Measurements from ENCODE around the gene ZNF362.

DNA sequence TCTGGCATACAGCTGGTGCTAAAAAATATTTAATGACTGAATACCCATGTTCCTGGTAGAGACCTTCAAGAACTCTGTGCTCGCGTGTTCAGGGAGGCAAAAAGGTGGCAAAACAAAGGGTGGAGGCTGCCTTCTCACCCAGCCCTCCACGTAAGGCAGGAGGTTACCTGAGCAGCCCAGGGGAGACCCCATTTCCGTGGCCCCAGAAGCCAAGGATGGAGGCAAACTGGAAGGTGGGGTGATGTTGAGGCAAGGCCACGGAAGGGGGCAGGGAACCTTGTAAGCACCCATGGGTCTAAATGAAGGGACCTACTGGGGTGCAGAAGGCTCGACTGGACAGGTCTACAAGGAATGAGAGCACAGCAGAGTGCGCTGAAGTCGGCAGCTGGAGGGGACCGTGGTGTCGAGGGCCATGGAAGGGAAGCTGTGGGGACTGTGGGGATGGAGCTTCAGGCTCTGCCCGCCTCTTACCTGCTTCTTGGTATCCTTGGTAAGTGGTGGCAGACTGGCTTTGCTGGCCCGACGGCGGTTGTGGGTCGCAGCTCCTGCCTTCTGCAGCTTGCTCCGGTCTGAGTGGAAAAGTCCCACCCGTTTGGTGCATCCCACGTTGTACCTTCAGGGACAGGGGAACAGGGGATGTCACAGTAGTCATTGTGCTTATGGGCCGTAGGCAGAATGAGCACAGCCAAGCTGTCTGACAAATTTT is 73.5 kb downstream of the ZNF362 start:
- TF ChIP-seq, protein P1, sequence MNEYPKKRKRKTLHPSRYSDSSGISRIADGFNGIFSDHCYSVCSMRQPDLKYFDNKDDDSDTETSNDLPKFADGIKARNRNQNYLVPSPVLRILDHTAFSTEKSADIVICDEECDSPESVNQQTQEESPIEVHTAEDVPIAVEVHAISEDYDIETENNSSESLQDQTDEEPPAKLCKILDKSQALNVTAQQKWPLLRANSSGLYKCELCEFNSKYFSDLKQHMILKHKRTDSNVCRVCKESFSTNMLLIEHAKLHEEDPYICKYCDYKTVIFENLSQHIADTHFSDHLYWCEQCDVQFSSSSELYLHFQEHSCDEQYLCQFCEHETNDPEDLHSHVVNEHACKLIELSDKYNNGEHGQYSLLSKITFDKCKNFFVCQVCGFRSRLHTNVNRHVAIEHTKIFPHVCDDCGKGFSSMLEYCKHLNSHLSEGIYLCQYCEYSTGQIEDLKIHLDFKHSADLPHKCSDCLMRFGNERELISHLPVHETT (tag by site-specific recombination; IDR thresholded peaks at IDR 0.05) = no peak
- TF ChIP-seq, protein P2, sequence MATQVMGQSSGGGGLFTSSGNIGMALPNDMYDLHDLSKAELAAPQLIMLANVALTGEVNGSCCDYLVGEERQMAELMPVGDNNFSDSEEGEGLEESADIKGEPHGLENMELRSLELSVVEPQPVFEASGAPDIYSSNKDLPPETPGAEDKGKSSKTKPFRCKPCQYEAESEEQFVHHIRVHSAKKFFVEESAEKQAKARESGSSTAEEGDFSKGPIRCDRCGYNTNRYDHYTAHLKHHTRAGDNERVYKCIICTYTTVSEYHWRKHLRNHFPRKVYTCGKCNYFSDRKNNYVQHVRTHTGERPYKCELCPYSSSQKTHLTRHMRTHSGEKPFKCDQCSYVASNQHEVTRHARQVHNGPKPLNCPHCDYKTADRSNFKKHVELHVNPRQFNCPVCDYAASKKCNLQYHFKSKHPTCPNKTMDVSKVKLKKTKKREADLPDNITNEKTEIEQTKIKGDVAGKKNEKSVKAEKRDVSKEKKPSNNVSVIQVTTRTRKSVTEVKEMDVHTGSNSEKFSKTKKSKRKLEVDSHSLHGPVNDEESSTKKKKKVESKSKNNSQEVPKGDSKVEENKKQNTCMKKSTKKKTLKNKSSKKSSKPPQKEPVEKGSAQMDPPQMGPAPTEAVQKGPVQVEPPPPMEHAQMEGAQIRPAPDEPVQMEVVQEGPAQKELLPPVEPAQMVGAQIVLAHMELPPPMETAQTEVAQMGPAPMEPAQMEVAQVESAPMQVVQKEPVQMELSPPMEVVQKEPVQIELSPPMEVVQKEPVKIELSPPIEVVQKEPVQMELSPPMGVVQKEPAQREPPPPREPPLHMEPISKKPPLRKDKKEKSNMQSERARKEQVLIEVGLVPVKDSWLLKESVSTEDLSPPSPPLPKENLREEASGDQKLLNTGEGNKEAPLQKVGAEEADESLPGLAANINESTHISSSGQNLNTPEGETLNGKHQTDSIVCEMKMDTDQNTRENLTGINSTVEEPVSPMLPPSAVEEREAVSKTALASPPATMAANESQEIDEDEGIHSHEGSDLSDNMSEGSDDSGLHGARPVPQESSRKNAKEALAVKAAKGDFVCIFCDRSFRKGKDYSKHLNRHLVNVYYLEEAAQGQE (tag by site-specific recombination; IDR thresholded peaks at IDR 0.05) = no peak
- TF ChIP-seq BCL11A (tag by site-specific recombination; IDR thresholded peaks at IDR 0.05; ENCODE audit: low read depth) (no peak), KLF9 (tag by site-specific recombination; IDR thresholded peaks at IDR 0.05; ENCODE audit: low read depth) (no peak), ZNF76 (tag by site-specific recombination; IDR thresholded peaks at IDR 0.05; ENCODE audit: borderline replicate concordance, low read depth) (no peak), YY1 (tag by site-specific recombination; IDR thresholded peaks at IDR 0.05) (no peak), ZNF23 (tag by site-specific recombination; IDR thresholded peaks at IDR 0.05; ENCODE audit: borderline replicate concordance) (no peak), MZF1 (tag by site-specific recombination; IDR thresholded peaks at IDR 0.05; ENCODE audit: borderline replicate concordance) (no peak), TCF7L2 (IDR thresholded peaks at IDR 0.05; ENCODE audit: borderline replicate concordance, low read depth, low read length) (no peak)
- TF ChIP-seq, protein P3, sequence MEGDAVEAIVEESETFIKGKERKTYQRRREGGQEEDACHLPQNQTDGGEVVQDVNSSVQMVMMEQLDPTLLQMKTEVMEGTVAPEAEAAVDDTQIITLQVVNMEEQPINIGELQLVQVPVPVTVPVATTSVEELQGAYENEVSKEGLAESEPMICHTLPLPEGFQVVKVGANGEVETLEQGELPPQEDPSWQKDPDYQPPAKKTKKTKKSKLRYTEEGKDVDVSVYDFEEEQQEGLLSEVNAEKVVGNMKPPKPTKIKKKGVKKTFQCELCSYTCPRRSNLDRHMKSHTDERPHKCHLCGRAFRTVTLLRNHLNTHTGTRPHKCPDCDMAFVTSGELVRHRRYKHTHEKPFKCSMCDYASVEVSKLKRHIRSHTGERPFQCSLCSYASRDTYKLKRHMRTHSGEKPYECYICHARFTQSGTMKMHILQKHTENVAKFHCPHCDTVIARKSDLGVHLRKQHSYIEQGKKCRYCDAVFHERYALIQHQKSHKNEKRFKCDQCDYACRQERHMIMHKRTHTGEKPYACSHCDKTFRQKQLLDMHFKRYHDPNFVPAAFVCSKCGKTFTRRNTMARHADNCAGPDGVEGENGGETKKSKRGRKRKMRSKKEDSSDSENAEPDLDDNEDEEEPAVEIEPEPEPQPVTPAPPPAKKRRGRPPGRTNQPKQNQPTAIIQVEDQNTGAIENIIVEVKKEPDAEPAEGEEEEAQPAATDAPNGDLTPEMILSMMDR (tag by site-specific recombination; IDR thresholded peaks at IDR 0.05) = no peak

Measured in HEK293 (cell line).